ENCODE measurements around the gene CEP170B. TPM values are rescaled to one million over a fixed set of nuclear protein-coding genes. Genes with fewer than 3 reads are reported as not detected.

The CEP170B gene
- polyA plus RNA-seq, 2 of the 4 experiments (the other 2 are of a cell fraction), result 4.5 to 13.5 TPM

GRCh38 chr14:104919993-104920315 is 54.9 kb downstream of the CEP170B start:
- Histone ChIP-seq H3K4me3 (no peak overlapping the region), H3K9me3 (peaks cover 8% of the 10 kb centered on the region), H3K4me1 (no peaks in the 10 kb centered on the region), H3K27ac (no peak overlapping the region), H3K4me2 (no peak overlapping the region)
- FAIRE-seq (no peak), DNase-seq (ENCODE audit: low read depth in 1 of 2, low spot score in 1 of 2) (no peak), ATAC-seq (no peak)
- POLR2A ChIA-PET, result no interaction called here
- WGBS (ENCODE audit: missing lambda C conversion rate), result 52% methylated on average over 3 of the region's 3 CpGs
- CTCF ChIA-PET, result no interaction called here
- TF ChIP-seq USF2 (IDR thresholded peaks at IDR 0.05) (no peak), HOXB5 (CRISPR knock-in tag; IDR thresholded peaks at IDR 0.05) (no peak), HEYL (CRISPR knock-in tag; IDR thresholded peaks at IDR 0.05) (no peak), ZFP36 (IDR thresholded peaks at IDR 0.05; ENCODE audit: borderline replicate concordance, partially characterized antibody) (no peak)

- H3K4me2 ChIP-seq, result no peak overlapping the region
- 55% methylated on average over 4 of the region's 4 CpGs for WGBS (ENCODE audit: missing lambda C conversion rate)
- ChIA-PET POLR2A (no interaction called here), CTCF (interaction anchor here (1.1 to 2.5 kb wide), 7 partner anchors 10 to 122 kb away, joined by 3 to 10 read pairs (median 4); no protein-coding TSS in a partner anchor)
- H3K27ac ChIP-seq, result no peak overlapping the region
- FAIRE-seq (no peak), ATAC-seq (no peak), DNase-seq (ENCODE audit: low read depth in 1 of 2, low spot score in 1 of 2) (no peak)
- H3K9me3 ChIP-seq, result peaks cover 8% of the 10 kb centered on the region
- H3K4me1 ChIP-seq, result no peaks in the 10 kb centered on the region
- H3K4me3 ChIP-seq, result no peak overlapping the region
- TF ChIP-seq PHF8 (IDR thresholded peaks at IDR 0.05; ENCODE audit: borderline replicate concordance, low read depth), result no peak
- TF ChIP-seq HMGXB4 (CRISPR knock-in tag; IDR thresholded peaks at IDR 0.05; ENCODE audit: borderline replicate concordance), result no peak
- no peak for TF ChIP-seq HDAC2 (IDR thresholded peaks at IDR 0.05)
These were observed 58.8 kb downstream of the CEP170B start for GRCh38 chr14:104923640-104924420.

- Histone ChIP-seq H3K4me2 (no peak within 1 kb of the TSS), H3K27ac (no peak within 1 kb of the TSS), H3K4me3 (no peak within 1 kb of the TSS), H3K4me1 (no peaks in the 10 kb centered on the region), H3K9me3 (peaks cover 8% of the 10 kb centered on the region)
- 75% methylated on average over 14 of the region's 14 CpGs for WGBS (ENCODE audit: missing lambda C conversion rate)
- ChIA-PET POLR2A (no interaction called here), CTCF (interaction anchor here (1.3 to 2.5 kb wide), 7 partner anchors 9 to 121 kb away, joined by 3 to 10 read pairs (median 4); no protein-coding TSS in a partner anchor)
- ATAC-seq (no peak), DNase-seq (ENCODE audit: low read depth in 1 of 2, low spot score in 1 of 2) (no peak), FAIRE-seq (no peak)
- TF ChIP-seq CBX8 (IDR thresholded peaks at IDR 0.05) (no peak), CHD2 (IDR thresholded peaks at IDR 0.05; ENCODE audit: low read length, partially characterized antibody) (no peak), POLR2A (IDR thresholded peaks at IDR 0.05; ENCODE audit: low read length) (no peak), E2F6 (IDR thresholded peaks at IDR 0.05; ENCODE audit: borderline replicate concordance, low read depth) (no peak), HES2 (IDR thresholded peaks at IDR 0.05) (no peak), SMC3 (IDR thresholded peaks at IDR 0.05) (no peak), HOXB5 (CRISPR knock-in tag; IDR thresholded peaks at IDR 0.05) (no peak), TP53 (CRISPR knock-in tag; IDR thresholded peaks at IDR 0.05) (no peak), ZFP36 (IDR thresholded peaks at IDR 0.05; ENCODE audit: borderline replicate concordance, partially characterized antibody) (no peak), SREBF2 (IDR thresholded peaks at IDR 0.05) (no peak), CTCF (IDR thresholded peaks at IDR 0.05) (no peak)
These were observed 59.5 kb downstream of the CEP170B start, which contains the start of gene PLD4 for GRCh38 chr14:104924421-104925213. PLD4 (plus strand) TSS chr14:104924879; CDS start chr14:104927141, 2,262 bp downstream.
